ENCODE results near the gene COL12A1.

The COL12A1 gene

DNA sequence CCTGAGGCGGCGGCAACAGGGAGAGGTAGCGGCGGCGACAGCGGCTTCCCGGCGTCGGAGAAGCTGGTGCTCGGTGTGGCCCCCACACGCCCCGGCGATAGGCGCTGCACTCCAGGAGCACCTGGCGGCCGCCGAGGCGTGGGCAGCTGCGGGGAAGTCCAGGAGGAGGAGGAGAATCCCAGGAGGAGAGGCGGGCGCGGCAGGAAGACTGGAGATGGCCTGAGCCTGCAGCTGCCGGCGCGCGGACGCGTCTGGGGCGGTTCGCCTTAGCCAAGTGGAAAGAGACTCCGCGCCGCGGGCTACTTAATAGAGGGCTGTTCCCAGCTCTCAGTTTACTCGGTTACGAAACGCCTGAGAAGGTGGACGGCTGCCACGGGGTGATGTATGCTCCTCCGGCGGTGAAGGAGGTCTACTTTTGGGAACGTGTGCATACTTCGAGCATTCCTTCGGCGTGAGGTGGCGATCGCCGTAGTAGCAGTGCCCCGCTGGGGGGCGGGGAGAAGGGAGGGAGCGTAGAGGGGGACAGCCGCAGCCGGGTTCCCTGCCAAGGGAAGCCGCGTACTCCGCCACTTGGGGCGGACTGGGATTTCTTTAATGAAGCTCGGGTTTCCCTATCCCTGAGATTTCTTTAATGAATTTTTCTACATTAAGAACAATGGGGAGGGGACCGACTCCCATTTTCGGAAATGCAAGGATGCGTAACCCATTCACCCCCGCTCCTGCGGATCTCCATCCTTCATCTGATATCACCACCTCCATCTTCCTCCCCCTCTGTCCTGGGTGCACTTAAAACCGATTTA is at the start of gene COL12A1:
TSS of gene COL12A1 (minus strand) at position 278 of the 800 bp plus-strand sequence. CDS start 3,261 bp downstream, outside the sequence.
- peak; percentile 94 for DNase-seq

DNA sequence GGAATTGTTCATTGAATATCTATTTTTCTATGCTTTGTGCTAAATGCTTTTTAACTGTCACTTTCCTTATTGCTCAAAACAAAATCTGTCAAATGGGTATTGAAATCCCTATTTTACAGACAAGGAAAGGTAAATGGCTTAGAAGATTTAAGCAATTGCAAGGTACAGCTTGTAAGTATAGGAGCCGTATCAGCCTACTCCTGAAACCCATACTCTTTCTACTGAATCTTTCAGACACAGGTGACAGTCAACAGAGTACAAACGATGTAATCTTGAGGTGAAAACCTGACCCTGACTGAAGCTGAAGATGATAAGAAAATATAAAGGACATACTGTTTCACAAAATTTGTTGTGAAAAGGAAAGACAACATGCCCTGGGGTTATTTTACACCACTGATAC is 44.7 kb upstream of the COL12A1 start:
- no peak for DNase-seq

DNA sequence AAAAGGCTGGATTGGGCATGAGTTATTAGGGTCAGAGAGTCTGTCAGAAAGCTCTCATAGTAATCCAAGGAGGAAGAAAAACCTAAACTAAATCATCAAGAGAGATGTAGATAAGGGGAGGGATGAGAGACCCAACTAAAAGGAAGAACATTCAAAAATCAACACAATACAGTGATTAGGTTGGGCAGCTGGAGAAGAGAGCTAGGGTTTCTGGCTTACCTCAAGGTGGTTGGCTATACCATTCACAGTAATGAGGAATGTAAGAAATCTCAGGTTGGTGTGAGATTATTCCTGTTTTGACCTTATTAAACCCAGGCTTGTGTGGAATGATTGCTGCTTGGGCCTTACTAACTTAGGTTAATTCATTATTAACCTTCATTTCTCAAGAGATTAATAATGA is 44.0 kb upstream of the COL12A1 start:
- no peak for DNase-seq

DNA sequence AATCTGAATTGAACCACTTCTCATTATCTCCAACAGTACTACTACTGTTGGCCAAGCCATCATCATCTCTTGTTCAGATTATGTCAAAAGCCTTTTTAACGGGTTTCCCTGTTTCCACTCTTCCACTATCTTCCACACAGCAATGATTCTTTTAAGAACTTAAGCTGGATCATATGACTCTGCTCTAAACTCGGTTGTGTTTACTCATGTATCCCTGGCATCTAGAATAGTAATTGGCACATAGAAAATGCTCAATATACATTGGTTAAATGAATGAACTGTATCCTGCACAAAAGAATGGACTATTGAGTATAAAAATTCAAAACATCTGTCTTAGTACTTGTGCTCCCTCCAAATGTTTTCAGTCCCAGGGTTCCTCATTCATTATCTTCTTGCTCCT is 40.5 kb upstream of the COL12A1 start:
- no peak for DNase-seq

DNA sequence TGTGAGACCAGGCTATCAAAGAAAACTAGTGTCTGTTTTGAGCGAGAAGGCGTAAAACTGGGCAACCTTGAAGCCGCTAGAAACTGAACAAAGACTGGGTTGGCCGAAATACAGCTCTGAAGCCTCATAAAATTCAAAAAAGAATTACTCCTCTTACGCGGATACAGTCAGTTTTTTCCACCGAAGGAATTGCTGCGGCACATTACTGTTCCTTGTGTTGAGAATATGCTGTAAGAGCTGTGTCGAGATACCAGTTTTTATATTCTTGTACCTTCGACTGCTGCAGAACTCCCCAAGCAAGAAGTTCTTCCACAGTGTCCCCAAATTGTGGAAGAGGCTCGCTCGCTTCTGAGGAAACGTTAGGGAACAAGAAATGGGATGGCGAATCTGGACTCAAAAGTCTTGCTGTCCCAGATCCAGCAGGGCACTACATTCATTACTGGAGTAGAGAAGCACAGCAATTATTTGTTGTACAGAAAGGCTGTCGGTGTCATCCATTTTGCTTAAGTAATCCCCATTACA is 38.3 kb upstream of the COL12A1 start:
- no peak for DNase-seq

DNA sequence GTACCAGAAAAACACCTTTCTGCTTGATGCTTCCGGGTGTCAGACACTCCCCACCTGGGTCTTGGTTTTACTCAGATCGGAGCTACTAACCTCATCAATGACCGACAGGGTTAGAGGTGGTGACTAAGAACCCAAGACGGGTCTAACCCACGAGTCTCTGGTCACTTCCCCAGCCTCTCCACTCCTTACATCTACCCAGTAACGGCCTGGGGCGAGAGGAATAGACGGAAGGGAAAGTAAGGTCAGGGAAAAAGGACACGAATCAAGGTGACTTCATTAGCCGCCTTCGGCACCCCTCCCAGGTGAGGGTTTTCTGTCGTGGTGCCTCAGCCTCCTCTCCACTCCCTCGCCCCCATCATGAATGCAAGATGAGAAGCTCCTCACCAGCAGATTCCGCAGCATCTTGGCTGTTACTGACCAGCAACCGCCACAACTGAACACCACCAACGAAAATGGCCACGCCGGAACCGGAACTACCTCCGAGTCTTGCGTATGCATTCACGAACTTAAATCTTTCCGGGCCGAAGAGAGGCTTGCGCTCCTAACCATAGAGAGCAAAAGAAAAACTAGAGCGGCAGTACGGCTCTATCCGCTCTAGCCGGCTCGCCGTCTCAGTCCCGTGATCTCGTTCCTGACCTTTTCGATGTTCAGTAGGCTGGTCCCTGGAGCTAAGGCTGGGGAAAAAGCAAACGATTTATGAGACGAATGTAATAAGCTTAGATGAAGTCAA is 37.6 kb upstream of the COL12A1 start, which contains the start of gene COX7A2:
TSS of gene COX7A2 (minus strand) at position 469 of the 730 bp plus-strand sequence. CDS start at position 402, 67 bp downstream.
- peak; percentile 86 for DNase-seq

DNA sequence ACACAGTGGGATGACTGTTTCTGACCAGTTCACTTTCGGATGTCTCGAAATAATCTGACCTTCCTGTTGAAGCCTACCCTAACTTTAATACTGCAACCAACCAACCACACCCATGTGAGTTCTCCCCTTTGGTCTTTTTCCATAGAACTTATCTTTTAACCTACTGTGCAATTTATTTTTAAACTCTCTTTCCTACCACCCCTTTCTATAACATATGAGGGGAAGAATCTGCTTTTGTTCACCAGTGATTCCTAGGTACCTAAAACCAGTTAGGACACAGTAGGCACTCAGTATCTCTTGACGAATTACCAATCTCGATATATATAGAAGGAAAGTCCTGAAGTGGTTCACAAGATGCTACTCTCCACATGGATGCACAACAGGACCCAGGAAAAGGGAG is 30.8 kb upstream of the COL12A1 start:
- no peak for DNase-seq

DNA sequence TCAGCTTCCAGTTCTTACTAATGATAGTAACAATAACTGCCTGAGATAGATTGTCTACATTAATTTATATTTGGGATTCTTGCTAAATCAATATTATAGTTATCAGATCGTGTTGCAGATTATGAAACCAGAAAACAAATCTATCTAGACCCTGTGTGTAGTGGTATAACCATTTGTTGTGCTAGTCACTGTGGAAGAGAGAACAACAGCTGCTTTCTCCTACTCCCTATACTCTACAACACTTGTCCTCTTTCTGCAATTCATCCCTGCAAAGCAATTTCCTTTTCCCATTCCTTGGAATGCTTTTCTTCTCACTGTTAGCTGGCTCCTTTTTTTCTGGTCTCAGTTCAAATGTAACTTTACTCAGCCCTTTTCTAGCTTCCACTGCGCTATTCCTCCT is 29.4 kb upstream of the COL12A1 start:
- DNase-seq = no peak

DNA sequence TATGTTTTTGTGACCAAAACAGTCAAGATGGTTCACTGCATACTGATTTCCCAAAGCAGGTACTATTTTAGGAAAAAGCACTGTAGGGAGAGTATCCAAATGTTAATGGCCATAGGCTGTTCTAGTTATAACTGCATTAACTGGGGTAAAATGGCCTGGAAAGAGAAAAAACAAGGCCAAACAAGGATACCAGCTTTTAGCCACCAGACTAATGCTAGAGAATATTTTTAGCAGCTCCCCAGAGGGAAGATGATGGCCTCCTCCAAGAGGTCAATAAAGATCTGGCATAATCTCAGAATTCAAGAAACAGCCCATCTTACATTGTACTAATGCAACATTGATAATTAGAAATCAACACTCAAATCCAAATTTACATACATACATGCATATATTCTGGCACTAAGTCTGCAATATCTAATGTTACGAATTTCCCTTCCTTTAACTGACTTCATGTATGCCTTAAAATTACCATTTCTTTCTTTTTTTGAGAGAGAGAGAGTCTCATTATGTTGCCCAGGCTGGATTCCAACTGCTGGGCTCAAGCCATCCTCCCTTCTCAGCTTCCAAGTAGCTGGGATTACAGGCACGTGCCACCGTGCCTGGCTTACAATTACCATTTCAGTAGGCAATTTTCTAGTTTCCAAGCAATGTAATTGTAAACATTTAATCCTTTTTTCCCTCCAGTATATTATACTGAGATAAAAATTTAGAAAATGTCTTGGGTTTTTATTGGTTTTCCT is 28.4 kb upstream of the COL12A1 start:
- DNase-seq = no peak

DNA sequence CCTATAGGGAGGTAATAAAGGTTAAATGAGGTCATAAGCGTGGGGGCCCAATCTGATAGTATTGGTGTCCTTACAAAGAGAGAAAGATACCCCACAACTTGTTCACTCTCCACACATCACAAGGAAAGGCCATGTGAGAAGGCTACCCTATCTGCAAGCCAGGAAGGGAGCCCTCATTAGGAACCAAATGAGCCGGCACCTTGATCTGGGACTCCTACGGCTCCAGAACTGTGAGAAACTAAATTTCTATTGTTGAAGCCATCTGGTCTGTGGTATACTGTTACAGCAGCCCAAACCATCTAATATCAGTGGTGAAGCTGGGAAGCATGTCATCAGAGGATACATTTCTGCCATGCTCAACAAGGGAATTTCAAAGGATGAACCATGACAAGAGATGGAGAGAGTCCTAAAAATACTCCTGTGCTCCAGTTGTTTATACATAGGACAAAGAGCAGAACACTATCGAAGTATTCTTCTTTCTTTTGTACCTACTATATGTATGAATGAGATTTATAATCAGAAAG is 27.3 kb upstream of the COL12A1 start:
- no peak for DNase-seq

DNA sequence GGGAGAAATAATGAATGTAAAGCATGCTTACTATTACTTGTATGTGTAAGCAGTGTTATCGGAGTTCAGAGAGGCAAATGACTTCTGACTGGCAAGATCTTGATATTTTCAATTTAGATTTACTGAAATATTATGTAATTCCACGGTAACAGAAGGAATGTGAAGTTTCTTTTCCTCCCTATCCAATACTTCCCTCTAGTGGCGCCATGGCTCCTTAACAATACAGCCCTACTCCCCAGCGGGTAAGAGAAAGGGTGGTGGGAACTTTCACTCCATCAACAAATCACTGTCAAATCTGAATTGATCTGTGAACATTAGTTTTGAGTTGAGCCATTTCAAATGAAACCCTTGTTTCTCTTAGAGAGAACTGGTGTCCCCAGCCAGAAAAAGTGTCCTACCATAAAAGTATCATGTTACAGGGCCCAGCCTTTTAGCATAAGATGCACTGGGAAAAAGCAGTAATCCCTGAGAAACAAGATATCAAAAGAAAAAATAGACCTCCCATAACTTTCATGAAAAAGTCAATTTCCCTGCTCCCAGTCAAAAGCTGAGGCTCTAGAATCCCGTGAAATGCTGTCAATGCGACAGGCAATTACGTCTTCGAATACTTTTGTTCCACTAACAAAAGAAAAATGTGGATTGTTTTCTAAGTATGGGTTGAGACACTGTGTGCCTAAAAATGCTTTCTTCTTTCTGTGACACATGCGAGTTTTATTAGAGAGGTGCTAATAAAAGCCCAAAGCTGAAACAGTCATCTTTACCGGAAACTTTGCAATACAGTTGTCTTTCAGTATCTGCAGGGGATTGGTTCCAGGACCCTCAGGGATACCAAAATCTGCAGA is 24.9 kb upstream of the COL12A1 start:
- DNase-seq = peak; percentile 33

DNA sequence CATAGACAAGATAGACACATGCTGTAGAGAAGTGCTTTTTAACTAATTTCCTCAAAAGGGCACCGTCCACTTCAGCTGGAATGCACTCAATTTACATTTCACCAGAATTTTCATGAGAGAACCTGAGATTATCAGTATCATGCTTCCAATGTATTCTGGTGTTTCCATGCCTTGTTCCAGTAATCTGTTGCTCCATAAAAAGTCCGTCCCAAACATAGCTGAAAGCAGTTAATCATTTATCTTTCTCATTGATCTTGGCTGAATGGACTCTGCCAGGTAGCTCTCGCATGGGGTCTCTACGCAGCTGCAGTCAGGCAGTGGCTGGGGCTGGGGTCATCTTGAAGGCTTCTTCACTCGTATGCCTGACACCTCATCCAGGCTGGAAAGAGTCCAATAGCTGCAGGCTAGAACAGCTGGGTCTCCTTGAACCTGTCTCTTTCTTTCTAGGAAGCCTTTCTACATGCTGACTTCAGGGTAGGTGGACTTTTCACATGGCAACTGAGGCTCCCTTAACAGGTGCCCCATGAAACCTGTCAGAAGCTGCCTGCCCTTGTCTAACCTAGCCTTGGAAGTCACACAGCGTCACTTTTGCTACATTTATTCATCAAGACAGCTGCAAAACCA is 18.6 kb upstream of the COL12A1 start:
- no peak for DNase-seq

DNA sequence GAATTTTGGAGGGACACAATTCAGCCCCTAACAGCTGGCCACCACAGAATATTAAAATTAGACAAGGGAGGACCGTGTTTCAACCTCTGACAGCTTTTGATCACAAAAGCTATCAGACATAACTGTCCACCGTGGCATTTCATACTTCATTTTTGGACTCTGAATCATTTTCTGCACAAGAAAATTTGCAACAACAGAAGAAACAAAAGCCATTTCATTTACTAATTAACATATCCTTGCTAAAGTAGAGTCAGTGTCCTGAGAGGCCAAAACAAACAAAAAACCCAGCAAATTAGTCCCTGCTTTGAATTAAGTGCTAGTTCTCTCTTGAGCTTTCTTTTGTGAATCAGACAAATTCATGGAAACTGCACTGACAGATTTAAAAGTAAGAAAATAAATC is 17.6 kb upstream of the COL12A1 start:
- no peak for DNase-seq

DNA sequence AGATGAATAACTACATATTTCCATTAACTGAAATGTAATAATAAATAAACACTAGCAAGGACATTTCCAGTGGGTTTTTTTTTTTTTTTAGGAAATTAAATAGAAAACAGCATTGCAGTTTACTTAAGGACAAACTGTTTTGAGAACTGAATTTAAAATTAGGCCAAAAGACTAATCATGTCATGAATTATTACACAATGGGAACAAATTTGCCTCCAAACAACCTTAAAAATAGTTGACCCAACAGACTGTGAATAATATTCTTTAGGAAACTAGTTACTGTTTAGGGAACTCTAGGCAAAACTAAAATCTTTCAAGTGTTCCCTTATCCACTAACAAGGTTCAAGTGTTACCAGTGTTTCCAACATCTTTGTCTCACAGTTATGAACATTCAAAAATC is 16.4 kb upstream of the COL12A1 start:
- DNase-seq = no peak

DNA sequence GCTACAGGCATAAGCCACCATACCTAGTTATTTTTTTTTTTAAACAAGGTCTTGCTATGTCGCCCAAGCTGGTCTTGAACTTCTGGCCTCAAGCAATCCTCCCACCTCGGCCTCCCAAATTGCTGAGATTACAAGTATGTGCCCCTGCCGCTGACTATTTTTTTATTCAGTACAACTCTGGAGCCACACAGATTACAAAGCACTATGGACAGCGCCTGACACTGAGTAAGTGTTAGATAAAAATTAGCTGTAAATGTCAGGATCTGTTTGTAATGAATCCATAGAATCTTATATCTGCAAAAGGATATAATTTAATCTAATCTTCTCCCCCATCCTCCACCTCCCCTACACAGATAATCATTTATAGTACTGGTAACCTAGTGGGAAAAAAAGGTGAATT is 15.3 kb upstream of the COL12A1 start:
- DNase-seq = no peak

DNA sequence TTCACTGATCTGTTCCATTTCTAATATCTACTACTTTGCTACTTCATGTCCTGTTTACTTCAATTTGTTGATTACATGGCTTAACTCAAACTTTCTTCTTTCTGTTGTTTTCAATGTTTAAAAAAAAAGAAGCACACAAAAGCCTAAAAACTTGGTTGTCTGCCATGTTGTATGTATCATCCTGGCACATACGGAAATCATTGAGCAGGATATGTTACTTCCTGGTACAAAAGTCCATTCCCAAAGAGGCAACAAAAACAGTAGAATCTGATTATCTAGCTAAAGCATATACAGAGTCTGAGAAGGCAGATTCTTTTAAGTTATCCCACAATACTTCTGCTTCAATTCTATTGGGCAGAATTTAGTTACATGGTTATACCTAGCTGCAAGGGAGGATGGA is 14.5 kb upstream of the COL12A1 start:
- DNase-seq = no peak

DNA sequence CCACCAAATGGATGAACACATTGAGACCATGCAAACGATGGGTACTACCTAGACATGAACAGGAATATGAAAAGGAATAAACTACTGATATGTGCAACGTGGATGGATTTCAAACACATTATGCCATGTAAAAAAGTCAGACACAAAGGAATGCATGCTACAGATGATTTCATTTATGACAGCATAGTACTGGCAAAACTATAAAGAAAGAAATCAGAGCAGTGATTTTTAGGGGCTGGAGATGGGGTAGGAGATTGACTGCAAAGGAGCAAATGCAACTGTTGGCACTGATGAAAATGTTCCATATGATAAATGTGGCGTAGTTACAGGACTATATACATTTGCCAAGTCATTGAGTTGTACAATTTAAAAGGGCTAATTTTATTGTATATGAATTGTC is 13.4 kb upstream of the COL12A1 start:
- DNase-seq = no peak

DNA sequence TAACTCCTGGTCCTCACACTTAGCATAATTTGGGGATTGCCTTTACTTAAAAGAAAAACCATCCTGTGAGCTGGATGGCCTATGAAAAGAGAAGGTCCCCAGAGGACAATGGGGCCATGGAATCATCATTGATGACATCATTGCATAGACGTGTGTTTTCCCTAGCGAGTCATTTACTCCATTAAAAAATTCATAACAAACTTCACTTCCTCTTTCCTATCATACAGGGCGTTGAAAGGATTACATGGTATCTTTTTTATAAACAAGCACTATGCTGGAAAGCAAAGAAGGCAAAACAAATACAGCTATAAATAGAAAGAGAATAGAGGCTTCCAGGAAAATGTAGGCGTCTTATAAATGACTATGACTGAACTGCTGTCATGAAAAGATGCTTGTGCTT is 11.3 kb upstream of the COL12A1 start:
- DNase-seq = no peak

DNA sequence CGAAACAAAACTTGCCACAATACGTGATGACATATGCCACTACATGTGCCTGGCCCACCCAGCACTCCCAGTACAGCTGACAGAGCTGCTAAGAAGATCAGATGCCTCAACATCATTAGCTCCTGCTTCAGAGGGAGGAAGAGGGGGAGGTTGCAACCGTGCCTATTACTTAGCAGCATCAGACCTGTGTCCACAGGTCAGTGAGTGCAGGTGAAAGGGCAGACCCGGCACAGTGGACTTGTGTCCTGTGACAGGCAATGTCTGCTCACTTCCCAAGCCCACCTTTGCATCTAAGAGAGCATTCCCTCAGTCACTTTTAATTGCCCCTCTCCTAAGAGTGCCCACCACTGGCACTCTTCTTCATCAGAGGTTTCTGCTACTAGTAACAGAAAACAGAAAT is 9.4 kb upstream of the COL12A1 start:
- DNase-seq = no peak

DNA sequence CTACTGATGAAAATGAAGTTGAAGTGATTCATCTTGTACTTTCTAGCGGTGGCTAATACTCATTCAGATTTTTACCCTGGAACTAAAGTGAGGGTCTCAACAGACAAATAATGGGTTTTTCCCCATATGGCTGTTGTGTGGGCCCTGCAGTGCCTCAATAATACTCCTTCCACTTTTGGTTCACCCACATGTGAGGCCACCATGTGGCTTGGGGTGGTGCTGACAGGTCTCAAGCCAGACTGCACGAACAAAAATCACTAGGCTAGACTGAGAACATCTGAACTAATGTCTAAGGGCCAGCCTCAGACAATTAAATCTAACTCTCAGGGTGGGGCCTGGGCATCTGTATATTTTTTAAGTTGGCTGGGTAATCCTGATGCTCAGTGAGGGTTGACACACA is 7.9 kb upstream of the COL12A1 start:
- DNase-seq = no peak

DNA sequence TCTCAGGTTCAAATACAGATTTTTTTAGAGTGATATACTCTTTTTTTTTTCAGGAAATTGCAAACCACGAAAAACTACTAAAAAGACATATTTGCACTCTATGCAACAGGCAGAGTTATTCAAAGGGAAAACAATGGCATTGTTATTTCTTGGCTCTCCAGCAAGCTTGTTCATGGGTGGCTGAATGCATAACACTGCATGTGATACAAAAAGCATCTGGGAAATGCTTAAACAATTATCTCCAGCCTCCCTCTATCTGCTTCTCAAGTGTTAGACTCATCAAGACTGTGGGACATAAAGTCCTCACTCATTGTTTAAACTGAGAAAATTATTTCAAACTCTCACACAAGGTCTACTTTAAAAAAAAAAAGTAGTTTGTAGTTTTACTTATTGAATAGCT is 7.3 kb upstream of the COL12A1 start:
- DNase-seq = no peak

Data from amniotic stem cell (primary cell).